Measurements from ENCODE around the gene RUSF1.

DNA sequence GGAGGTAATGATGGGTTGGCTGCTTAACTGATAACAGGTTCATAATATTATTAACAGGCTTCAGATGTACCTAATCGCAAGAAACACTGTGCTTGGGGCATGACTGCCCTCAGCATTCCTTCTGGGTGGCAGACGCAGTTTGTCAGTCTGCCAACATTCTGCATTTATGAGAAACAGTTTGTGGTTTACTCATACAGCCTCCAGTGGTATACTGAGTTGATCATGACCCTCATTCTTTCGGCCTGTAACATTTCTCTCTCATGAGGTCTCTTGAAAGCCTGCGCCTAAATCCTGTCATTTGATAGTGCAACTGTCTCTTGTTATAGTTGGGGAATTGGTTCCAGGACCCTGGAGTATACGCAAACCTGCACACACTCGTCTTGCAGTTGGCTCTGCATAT, 4.9 kb upstream of the RUSF1 start:
- TF ChIP-seq, protein P1, sequence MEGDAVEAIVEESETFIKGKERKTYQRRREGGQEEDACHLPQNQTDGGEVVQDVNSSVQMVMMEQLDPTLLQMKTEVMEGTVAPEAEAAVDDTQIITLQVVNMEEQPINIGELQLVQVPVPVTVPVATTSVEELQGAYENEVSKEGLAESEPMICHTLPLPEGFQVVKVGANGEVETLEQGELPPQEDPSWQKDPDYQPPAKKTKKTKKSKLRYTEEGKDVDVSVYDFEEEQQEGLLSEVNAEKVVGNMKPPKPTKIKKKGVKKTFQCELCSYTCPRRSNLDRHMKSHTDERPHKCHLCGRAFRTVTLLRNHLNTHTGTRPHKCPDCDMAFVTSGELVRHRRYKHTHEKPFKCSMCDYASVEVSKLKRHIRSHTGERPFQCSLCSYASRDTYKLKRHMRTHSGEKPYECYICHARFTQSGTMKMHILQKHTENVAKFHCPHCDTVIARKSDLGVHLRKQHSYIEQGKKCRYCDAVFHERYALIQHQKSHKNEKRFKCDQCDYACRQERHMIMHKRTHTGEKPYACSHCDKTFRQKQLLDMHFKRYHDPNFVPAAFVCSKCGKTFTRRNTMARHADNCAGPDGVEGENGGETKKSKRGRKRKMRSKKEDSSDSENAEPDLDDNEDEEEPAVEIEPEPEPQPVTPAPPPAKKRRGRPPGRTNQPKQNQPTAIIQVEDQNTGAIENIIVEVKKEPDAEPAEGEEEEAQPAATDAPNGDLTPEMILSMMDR (conservative IDR thresholded peaks at IDR 0.05 in 1 of 2, IDR thresholded peaks at IDR 0.05 in 1 of 2; ENCODE audit: extremely low read depth in 1 of 2, insufficient read depth in 1 of 2, low read depth in 1 of 2, low read length in 2 of 2) = no peak
- TF ChIP-seq EZH2 (IDR thresholded peaks at IDR 0.05; ENCODE audit: borderline replicate concordance, low read length) = no peak

Measured in mammary epithelial cell (primary cell).